Brain microvascular endothelial cell (primary cell): ENCODE data around the gene SHPK.

ENCODE experiments used
- DNase-seq: peaks from one replicate; pipeline ENCODE4 v3.0.0-alpha.2; 2020
- H3K27ac ChIP-seq: fragments of 250-450 bp; sonication (Bioruptor Pico); 2 replicates; pipeline ENCODE4 v1.5.1; 2020; ENCODE audit warnings: mild to moderate bottlenecking, moderate library complexity
- H3K27me3 ChIP-seq: fragments of 250-450 bp; sonication (Bioruptor Pico); replicated peaks from 2 replicates; pipeline ENCODE4 v1.5.1; 2020; ENCODE audit warnings: mild to moderate bottlenecking
- H3K36me3 ChIP-seq: fragments of 250-450 bp; sonication (Bioruptor Pico); replicated peaks from 2 replicates; pipeline ENCODE4 v1.5.1; 2020; ENCODE audit warnings: mild to moderate bottlenecking
- H3K4me3 ChIP-seq: 2 replicates; pipeline ENCODE4 v1.5.1; 2011; ENCODE audit warnings: low read depth, mild to moderate bottlenecking, control low read depth, low read length, moderate library complexity
- CTCF ChIP-seq: IDR thresholded peaks from 2 replicates; pipeline ENCODE4 v1.5.1; 2011; ENCODE audit warnings: low read depth, mild to moderate bottlenecking, moderate library complexity, low read length, control low read depth, inconsistent platforms; ENCODE audit errors: missing control alignments
- in situ Hi-C: cut with HindIII; loops from 2 replicates; pipeline ENCODE4 v1.10.0; 2017; ENCODE audit warnings: low sequenced_read_pairs, low pct_ligation_motif_present

SHPK gene

GRCh38 chr17:3655766-3656165 is 19.7 kb upstream of the SHPK start:
- in situ Hi-C loops, result no loop called here
- H3K36me3 ChIP-seq, result no peaks in the 10 kb centered on the region

GRCh38 chr17:3647769-3648555 is 11.9 kb upstream of the SHPK start:
- no peaks in the 10 kb centered on the region for H3K27me3 ChIP-seq
- H3K27ac ChIP-seq, result no peak overlapping the region
- DNase-seq, result peak; percentile 52
- TF ChIP-seq CTCF, result peak; percentile 79
- H3K4me3 ChIP-seq, result no peak overlapping the region
- H3K36me3 ChIP-seq, result peaks cover 25% of the 10 kb centered on the region
- in situ Hi-C loops, result no loop called here

More at GRCh38 chr17:3655766-3656165, 19.7 kb upstream of the SHPK start:
- Histone ChIP-seq H3K27ac (no peak overlapping the region), H3K4me3 (no peak overlapping the region), H3K27me3 (no peaks in the 10 kb centered on the region)
- no peak for TF ChIP-seq CTCF
- DNase-seq, result no peak

GRCh38 chr17:3647251-3647650 is 11.2 kb upstream of the SHPK start:
- no peak for TF ChIP-seq CTCF
- Histone ChIP-seq H3K27ac (no peak overlapping the region), H3K27me3 (no peaks in the 10 kb centered on the region), H3K36me3 (peaks cover 25% of the 10 kb centered on the region), H3K4me3 (no peak overlapping the region)
- in situ Hi-C loops, result no loop called here
- no peak for DNase-seq

- Histone ChIP-seq H3K27ac (no peak overlapping the region), H3K4me3 (no peak overlapping the region), H3K36me3 (peaks cover 25% of the 10 kb centered on the region), H3K27me3 (no peaks in the 10 kb centered on the region)
- TF ChIP-seq CTCF, result no peak
- no peak for DNase-seq
- in situ Hi-C loops, result no loop called here
Measured at GRCh38 chr17:3645310-3645709, 9.3 kb upstream of the SHPK start.

GRCh38 chr17:3643889-3644349 is 7.9 kb upstream of the SHPK start:
- in situ Hi-C loops, result no loop called here
- DNase-seq, result no peak
- H3K27ac ChIP-seq, result no peak overlapping the region
- H3K36me3 ChIP-seq, result peaks cover 25% of the 10 kb centered on the region
- no peak for TF ChIP-seq CTCF
- no peak overlapping the region for H3K4me3 ChIP-seq
- no peaks in the 10 kb centered on the region for H3K27me3 ChIP-seq
